Activated T-cell treated with anti-CD3 and anti-CD28 coated beads for 1 hour (primary cell): Measurements from ENCODE around the gene TSPAN4.

Experiments
- DNase-seq: peaks from one replicate; pipeline ENCODE4 v3.0.0-alpha.2; 2020; ENCODE audit warnings: low read depth

Gene TSPAN4

DNA sequence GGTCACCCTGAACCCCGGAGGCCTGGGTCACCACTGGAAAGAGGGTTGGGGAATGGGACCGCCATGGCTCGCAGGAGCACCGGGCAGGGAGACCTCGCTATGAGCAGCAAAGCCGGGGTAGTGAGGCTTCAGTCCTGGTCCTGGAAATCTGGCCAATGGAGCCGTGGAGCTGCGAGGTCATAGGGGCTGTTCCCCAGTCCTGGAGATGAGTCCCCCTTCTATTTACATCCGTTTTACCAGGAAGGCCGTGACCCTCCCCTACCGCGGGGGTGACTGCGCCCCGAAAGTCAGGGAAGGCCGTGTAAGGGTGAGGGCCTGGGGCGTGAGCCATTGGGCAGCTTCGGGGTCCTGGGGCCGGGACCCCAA is 38.1 kb upstream of the TSPAN4 start:
- DNase-seq, result no peak

DNA sequence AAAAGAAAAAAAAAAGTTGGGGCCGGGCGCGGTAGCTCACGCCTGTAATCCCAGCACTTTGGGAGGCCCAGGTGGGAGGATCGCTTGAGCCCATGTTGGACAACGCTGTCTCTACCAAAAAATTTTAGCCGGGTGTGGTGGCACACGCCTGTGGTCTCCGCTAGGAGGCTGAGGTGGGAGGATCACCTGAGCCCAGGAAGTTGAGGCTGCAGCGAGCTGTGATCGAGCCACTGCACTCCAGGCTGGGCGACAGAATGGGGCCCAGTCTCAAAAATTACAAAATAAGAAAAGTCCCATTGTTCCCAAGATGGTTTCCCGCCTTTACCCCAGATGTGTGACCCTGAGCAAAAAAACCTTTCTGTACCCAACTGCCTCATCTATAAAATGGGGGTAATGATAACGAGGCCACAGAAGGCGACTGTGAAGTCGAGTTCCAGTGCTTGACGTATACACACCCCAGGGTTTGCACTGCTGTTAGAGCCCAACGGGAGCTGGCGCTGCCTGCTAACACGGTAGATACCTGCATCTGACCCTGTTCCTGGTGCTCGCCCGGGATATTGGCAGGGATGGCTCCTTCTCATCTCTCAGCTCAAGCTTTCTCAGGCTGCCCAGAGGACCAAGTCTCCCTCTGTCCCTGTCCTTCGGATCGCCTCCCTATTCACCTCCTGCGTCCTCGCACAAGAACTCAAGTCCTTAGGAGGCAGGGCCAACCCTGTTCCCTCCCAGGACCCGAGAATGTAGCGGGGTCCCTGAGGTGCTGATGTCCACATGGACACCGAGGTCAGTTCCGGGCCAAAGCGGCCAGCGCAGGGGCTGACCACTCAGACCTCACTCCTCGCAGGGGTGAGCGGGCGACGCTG is 34.0 kb upstream of the TSPAN4 start:
- no peak for DNase-seq

DNA sequence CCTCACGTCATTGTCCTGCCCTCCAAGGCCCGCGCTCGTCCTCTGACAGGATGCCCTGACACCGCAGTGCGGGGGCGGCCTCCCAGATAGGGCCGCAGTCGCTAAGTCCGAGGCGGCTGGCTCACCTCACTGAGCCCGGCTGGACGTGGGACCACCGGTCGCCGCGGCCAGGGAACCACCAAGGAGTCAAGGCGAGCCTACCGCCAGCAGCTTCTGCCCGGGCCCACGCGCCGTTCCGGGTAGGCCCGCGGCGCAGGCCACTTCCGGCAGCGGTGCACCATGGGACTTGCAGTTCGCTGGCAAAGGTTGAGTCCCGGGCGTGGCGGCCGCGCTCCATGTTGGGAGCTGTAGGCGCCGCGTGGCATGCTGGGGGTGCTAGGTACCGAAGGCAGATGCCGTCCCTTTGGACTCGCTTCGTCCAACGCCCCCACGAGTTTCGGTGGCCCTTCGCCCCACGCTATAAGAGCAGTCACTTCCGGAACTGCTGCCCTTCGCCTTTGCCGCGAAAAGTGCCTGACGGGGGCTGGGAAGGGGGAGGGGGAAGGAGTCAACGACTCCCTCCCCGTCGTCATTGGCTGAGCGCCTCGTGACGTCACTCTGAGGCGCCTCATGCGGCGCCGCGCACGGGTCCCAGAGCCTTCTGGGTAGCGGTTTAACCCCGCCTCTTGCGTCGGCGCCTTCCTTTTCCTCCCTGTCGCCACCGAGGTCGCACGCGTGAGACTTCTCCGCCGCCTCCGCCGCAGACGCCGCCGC is 33.2 kb upstream of the TSPAN4 start, which contains the start of gene RPLP2:
Gene RPLP2 (plus strand): TSS at position 681 of the 753 bp plus-strand sequence. CDS start 268 bp downstream, outside the sequence.
- DNase-seq, result peak; percentile 94

DNA sequence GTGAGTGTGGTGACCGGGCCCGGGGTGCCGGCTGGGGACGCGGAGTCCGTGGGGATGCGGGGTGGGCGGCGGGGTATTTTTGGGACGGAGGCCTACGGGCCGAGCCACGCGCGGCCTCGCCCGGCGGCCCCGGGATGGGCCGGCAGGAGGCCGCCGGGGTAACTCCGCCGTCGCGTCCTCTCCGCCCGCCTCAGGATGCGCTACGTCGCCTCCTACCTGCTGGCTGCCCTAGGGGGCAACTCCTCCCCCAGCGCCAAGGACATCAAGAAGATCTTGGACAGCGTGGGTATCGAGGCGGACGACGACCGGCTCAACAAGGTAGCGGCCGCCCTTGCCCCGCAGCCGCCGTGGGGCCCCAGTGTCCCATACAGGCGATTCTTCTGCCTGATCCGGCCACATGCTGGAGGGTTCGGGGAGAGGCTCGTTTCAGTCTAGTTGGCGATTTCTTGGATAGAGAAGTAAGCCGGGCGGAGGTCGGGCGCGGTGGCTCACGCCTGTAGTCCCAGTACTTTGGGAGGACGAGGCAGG is 32.5 kb upstream of the TSPAN4 start:
- no peak for DNase-seq

DNA sequence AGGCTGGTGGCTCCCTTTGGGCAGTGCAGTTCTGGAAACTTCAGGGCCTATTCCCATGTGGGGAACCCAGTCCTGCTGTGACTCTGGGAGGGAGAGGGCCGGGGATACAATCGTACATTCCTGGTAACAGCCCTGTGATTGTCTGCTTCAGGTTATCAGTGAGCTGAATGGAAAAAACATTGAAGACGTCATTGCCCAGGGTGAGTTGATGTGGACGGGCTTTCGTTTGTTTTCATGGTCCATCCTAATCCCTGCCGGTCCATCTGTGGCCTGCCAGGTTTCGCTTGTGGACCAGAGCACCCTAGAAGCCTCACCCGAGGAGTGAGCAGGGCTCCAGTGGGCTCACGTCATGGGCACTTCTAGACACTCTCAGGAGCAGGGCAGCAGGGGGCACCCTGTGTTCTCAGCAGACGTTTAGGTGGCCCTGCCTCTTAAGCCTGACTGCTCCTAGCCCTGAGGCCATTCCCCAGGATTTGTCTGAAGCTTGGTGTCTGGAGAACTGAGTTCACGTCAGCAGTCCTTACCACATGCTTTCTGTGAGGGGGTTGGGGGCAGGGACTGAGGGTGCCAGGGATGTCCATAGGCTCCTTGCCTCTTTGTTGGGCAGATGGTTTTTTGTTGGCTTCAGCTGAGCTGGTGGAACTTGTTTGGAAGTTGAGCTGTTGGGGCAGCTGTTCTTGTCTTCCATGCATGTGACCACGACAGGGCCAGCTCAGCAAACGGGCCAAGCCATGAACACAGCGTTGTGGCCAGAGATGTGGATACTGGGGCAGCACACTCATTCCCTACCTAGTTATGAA is 31.0 kb upstream of the TSPAN4 start:
- DNase-seq, result no peak

DNA sequence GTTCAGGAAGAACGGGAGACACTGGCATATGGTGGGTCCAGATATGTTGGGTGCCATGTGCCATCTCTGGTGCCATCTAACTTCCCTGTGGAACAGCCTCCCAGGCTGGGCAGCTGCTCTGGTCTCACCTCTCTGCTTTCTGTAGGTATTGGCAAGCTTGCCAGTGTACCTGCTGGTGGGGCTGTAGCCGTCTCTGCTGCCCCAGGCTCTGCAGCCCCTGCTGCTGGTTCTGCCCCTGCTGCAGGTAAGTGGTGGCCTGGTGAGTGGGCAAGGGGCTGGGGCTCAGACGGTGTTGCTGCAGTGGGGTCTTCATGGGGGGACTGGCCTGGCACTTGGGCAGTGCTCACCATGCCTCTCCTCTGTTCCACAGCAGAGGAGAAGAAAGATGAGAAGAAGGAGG is 30.3 kb upstream of the TSPAN4 start:
- no peak for DNase-seq

DNA sequence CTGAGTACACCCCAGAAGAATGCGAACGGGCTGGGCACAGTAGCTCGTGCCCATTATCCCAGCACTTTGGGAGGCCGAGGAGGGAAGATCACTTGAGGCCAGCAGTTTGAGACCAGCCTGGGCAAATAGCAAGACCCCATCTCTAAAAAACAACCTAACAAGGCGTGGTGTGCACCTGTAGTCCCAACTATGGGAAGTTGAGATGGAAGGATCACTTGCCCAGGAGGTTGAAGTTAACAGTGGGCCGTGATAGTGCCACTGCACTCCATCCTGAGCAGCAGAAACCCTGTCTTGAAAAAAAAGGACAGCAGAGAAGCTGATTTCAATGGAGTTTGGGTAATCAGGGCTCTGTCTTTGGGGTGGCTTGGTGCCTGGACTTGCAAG is 29.6 kb upstream of the TSPAN4 start:
- DNase-seq, result no peak

DNA sequence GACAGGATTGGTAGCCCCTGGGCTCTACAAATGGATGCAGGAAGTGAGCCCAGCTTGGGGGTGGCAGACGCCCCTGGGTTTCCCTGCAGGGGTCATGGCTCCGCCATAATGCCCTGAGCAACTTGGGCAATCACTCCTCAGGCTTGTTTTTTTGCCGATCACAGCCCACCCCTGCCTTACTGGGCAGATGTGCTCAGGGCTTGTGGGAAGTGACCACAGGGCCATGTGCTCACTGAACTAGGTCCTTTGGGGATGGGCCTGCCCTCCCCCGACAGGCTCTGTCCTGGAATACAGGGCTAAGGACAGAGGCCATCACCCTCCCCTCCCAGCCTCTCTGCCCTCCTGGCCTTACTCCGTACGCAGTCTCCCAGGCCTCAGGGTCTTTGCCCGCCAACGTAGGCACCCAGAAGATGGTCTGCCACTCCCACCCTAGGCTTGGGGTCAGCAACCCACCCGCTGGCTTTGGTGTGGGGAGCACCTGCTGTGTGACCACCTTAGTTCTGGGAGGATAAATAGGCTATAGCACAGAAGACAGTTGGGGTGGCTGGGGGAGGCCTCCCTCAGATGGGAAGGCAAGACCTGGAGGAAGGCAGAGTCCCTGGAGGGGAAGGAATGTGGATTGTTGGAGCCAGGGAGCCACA is 29.1 kb upstream of the TSPAN4 start:
- no peak for DNase-seq

DNA sequence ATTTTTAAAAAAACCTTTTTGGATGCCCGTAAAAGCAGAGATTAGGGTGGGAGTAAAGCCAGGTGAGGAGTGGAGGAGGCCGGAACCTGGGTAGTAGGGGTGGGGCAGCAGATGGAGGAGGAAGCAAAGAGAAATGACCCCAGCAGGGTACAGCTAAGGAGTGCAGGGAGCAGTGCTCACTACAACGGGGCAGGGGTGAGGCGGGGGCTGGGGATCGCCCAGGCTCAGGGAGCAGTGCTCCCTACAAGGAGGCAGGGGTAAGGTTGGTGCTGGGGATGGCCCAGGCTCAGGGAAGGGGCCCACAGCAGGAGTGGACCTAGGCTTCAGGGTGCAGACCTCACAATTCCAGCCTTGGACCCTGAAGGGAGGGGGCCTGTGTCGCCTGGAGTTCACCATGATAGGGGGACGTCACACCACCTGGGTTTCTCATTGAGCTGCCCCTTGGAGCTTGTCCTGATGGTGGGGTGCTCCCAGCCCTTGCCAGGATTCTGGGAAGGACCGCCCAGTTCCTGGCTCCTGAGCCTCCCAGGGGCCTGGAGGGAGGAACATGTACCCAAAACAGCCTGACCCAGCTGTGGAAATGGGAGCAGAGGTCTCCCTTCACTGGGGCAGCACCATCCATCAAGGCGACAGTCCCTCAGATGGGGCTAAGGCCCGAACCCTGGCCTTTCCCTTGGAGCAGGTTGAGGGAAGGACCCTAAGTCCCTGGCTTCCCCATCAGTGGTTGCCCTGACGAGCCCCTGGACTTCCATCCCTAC is 26.8 kb upstream of the TSPAN4 start:
- DNase-seq, result no peak

DNA sequence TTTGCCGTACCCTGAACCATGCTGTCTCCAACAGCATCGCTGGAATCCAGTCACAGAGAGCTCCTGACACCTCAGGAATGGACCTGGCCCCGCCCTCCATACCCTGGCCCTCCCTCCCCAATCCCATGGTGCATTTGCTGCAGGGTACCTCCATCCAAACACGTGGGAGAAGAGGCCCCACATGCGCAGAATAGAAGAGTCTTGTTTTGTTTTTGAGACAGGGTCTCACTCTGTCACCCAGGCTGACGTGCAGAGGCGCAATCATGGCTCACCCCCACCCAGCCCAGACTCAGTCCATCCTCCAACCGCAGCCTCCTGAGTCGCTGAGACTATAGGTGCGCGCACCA is 26.2 kb upstream of the TSPAN4 start:
- DNase-seq, result no peak

DNA sequence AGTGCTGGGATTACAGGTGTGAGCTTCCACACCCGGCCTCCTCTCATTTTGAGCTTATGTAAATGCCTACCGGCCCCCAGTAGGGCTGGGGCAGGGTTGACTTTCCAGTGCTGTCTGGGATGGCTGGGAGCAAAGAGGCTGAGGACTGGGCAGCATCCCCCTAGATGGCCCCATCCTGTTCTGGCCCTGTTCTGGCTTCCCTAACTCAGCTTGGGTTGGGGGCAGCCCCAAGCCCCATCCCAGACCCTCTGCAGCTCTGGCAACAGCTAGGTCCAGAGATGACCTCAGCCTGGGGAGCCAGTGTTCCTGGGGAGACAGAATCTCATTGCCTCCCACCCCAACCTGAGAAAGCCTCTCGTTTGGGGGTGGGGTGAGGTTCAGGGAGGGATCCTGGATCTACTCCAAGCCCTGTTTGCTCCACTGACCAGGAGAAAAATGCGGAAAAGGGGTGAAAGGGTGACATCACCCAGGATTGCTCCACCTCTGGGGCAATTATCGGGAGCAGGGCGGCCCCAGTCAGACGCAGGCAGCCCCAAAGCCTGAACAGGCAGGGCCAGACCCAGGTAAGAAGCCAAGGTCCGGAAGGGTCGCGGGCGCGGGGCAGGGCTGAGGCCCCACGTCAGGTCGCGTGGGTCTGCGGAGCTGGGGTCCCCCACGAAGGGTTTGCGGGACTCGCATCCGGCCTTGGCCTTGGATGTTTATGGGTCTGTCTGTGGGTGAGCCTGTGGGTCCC is 24.1 kb upstream of the TSPAN4 start, which contains the start of gene PNPLA2:
Gene PNPLA2 (plus strand): TSS at position 519 of the 733 bp plus-strand sequence. CDS start 805 bp downstream, outside the sequence.
- no peak for DNase-seq

DNA sequence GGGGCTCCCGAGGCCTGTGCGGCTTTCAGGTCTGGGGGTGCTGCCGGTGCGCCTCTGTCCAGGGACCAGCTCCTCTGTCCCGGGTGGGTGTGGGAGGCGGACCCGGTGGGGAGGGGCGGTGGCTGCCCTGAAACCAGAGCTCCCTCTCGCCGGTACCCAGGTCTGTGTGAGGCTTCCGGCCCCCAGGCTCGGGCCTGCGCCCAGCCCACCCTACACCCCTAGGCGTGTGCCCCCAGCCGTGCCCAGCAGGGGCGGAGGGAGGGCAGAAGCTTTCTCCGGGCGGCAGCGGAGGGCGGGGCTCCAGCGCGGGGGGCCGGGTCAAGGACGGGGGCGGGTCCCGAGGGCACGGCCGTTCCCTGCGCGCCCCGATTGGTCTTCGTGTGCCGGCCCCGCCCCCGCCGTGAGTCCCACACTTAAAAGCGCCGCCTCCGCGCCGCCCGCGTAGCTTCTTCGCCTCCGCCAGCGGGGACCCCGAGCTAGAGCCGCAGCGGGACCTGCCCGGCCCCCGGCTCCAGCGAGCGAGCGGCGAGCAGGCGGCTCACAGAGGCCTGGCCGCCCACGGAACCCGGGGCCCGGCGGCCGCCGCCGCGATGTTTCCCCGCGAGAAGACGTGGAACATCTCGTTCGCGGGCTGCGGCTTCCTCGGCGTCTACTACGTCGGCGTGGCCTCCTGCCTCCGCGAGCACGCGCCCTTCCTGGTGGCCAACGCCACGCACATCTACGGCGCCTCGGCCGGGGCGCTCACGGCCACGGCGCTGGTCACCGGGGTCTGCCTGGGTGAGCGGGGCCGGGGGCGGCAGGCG is 23.3 kb upstream of the TSPAN4 start:
- peak; percentile 93 for DNase-seq

DNA sequence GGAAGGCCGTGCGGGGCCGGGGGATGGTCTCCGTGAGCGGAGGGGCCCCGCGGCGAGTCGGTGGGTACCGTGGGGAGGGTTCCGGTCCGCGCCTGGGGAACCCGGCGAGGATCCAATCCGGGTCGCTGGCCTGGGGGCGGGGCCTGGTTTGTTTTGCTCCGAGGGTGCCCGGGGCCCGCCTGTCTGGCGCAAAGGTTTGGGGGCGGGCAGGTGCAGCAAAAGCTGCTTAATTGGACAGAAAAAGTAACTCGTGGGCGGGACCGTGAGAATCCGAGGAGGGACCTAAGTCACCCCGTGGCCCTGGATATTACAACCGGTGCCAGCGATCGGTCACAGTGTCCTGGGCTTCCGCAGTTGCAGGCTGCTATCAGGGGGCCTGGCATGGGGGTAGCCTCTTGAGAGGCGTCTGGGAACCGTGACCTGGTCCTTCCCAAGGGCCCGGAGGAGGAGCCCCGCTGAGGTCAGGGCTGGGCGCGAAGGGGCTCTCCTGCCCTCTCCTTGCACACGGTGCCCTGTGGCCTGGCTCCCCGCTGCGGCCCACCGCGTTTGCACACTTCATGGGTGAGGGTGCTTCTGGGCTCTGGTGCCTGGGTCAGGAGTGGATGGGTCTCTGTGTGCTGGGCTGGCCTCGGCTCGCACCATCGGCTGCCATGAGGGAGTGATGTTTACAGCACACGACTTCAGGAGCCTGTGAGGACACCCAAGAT is 22.6 kb upstream of the TSPAN4 start:
- DNase-seq, result peak; percentile 95

DNA sequence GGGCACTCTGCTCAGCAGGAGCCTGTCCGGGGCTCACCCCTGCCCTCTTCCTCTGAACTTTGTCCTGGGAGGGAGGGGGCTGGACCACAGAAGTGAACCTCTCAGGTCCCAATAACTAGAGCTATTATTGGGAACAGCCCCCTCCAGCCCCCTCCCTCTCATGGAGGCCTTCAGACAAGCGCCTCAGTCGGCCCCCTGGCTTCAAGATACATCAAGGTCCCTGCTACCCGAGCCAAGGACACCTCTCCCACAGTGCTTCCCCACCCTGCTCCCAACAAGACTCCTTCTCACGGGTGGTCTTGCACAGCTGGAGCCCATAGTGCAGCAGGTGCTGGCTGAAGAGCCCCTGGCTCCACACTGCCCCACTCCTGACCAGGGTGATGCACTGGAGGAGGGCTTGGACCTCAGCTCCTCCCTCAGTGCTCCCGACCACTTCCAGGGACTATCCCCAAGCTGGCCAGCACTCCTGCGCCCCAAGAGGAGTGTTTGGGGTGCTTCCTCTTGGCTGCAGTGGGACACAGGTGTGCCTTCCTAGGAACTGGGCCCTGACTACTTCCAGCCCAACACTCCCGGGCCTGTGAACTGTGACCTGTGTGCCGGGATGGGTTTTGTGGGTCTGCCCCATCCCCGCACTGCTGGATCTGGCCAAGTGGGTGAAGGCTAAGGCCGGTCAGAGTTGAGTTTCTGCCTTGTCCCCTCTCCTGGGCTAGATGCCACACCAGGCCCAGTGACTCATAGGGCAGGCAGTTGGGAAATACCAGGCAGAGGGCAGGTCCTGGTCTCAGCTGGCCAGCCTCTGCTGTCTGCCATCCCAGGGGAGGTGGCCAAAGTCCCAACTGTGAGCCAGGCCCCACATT is 21.8 kb upstream of the TSPAN4 start:
- DNase-seq, result no peak

DNA sequence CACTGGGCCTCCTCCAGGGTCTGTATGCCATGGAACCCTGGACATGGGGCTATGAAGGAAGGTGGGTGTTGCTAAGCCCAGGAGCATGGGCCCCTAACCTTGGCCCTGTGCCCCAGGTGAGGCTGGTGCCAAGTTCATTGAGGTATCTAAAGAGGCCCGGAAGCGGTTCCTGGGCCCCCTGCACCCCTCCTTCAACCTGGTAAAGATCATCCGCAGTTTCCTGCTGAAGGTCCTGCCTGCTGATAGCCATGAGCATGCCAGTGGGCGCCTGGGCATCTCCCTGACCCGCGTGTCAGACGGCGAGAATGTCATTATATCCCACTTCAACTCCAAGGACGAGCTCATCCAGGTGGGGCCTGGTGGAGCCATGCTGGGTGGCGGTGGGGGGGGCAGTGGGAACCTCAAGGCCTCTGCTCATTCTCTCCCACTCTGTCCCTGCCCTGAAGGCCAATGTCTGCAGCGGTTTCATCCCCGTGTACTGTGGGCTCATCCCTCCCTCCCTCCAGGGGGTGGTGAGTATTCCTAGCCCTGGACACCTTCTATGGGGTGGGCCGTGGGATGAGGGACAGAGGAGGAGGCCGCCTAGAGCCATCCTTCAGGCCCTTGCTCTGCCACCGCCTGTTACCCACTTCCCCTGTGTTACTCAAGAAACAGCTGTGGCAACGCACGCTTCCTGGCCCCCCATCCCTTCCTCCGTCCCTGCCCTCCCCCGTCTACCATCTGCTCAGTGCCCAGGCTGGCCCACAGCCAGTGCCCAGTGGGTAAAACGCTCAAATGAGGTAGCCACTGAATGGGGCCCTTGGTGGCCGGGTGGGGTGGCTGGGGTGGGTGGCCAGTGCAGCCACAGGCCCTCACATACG is 20.9 kb upstream of the TSPAN4 start:
- no peak for DNase-seq

DNA sequence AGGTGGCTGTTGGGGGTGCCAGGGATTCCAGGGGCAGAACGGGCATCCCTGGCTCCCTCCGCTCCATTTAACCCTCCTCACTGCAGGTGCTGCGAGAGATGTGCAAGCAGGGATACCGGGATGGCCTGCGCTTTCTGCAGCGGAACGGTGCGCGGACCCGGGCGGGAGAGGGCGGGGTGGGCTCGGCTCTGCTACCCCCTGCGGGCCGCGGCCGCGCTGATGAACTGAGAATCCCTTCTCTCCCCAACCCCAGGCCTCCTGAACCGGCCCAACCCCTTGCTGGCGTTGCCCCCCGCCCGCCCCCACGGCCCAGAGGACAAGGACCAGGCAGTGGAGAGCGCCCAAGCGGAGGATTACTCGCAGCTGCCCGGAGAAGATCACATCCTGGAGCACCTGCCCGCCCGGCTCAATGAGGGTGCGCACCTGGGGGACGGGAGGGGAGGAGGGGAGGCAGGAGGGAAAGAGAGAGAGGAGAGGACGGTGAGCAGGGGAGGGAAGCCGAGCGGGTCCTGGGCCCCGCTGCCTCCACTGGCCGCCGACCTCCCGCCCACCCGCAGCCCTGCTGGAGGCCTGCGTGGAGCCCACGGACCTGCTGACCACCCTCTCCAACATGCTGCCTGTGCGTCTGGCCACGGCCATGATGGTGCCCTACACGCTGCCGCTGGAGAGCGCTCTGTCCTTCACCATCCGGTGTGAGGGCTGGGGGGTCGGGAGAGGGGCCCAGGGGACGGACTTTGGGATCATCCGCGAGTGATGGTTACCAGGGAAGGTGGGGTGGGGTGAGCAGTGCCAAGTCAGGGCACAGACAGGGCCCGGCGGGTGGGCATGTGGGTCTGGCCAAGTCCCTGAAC is 19.0 kb upstream of the TSPAN4 start:
- no peak for DNase-seq
